Measurements from ENCODE around the gene SYMPK.
A peak's percentile ranks its signal among the peaks of the same experiment; 100 is the strongest.
"Not testable (repeated sequence)": the region's sequence is repeated elsewhere in the genome, so short reads cannot be mapped to it uniquely, and the experiment has no call there.

Gene SYMPK

DNA sequence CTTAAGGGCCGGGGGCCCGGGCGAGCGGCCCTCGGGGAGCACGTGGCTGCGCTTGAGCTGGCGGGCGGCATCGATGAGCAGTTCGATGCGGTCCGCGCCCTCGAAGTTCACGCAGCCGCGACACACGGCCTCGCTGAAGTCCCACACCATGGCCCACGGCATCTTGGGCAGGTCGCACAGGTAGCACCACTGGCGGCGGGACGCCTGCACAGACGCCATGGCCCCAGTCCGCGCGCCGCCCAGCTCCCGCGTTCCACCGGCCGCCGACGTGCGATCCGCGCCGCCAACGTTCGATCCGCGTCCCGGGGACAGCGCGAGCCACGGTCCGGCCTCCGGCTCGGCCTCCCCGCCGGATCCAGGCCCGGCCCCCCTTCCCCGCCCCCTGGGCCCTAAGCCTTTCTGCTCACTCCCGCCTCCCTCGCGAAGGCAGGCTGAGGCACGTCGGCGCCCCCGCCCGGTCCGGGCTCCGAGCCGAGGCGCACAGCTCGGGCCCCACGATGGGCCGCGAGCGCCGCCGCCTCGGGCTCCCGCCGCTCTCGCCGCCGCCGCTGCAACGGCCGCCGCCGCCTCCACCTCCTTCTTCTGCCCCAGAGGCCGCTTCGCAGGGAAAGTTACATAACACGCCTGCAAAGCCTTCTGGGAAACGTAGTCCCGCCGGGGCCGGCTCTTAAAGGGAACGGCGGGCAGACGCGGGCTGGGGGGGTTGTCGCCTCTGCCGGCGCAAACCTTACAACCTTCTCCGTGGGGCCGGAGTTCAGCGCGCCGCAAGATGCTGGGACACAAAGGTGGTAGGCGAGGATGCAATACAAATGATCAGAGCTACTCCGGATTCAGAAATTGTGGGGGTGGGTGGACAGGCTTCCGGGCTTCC is 22.8 kb upstream of the SYMPK start, which contains the start of gene IRF2BP1:
Gene IRF2BP1 (minus strand): TSS at position 586 of the 871 bp plus-strand sequence. CDS start 367 bp downstream, at position 219.
- DNase-seq: peak; percentile 90 to 92

GRCh38 chr19:45884682-45885555 is 22.0 kb upstream of the SYMPK start:
- peak in 1 of 2 experiments; percentile 62 for DNase-seq

- peak in 1 of 2 experiments; percentile 32 for DNase-seq
Measured at GRCh38 chr19:45883881-45884681, 21.1 kb upstream of the SYMPK start.

DNA sequence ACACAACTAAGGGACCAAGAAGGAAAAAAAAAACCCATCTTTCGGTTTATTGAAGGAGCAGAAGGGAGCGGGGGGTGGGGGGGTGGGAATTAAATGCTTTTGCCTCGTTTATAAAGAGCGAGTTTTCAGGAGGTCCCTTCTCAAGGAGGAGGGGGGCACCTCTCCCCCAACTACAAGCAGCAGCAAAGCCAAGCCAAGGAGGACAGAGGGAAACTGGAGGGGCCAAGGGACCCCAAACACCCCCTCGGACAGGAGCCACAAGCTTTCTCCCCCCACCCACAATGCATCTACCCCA is 20.6 kb upstream of the SYMPK start:
- no peak for DNase-seq

DNA sequence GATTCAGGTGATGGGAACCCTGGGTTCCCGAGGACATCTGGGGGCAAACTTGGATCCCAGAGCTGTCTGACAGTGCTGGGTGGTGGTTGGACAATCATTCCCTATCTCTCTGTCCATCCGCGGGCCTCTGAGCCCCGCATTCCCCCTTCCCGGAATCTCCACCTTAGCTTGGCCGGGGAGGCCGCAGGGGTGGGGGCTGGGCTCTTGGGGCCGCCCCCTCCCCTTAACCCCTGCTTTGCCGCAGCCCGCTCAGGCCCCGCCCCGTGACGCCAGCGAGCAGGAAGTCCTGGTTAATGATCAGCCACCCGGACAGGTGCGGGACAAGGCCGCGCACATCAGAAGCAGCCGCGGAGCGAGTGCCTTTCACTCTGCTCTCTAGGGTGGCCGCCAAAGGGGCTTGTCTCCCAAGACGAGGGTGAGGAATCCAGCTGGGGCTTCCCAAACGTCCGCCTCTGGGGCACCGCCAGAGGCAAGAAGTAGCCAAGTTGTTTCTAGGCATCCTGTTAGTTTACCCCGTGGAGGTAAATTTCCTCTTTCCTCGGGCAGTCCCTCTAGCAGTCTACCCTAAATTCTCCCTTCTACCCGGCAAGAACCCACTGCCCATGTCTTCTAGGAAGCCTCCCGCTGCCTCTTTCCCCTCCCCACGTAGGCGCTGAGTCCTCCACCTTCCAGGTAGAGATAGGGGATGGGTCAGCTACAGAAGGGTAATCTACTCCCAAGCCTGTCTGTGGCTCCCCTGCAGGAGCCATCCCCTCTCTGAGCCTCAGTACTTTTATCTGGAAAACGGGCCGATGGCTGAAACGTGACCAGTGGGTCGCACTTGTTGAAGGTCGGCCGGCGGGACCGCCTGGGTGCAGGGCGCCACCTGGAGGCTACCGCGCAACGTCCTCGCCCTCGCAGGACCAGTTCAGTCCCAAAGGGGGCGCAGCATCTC is 20.0 kb upstream of the SYMPK start:
- DNase-seq: peak; percentile 95

DNA sequence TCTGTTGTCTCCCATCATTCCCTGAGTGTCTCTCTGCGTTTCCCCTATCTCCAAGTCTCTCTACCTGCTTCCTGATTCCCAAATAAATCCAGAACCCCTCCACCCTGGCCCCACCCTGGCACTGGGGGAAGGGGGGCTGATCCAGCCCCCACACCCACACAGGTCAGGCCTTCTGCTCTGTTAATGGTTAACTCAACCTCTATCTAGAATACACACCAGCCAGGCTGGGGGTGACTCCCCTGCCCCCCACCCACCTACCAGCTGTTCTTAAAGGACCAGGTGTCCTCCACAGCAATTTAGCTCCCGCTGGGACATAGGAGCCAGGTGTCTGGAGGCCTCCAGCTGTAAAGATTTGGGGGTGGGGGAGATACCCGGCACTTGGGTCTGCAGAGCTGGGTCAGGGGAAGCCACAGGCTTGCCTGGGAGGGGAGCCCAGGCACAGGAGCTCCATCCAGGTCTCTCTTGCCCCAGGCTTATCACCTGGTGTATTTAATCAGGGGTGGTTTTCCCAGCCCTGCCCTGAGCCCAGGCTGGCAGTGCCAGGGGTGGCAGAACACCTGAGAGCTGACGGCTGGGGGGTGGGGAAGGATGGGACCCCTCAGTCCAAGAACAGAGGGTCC is 19.1 kb upstream of the SYMPK start:
- DNase-seq: no peak

DNA sequence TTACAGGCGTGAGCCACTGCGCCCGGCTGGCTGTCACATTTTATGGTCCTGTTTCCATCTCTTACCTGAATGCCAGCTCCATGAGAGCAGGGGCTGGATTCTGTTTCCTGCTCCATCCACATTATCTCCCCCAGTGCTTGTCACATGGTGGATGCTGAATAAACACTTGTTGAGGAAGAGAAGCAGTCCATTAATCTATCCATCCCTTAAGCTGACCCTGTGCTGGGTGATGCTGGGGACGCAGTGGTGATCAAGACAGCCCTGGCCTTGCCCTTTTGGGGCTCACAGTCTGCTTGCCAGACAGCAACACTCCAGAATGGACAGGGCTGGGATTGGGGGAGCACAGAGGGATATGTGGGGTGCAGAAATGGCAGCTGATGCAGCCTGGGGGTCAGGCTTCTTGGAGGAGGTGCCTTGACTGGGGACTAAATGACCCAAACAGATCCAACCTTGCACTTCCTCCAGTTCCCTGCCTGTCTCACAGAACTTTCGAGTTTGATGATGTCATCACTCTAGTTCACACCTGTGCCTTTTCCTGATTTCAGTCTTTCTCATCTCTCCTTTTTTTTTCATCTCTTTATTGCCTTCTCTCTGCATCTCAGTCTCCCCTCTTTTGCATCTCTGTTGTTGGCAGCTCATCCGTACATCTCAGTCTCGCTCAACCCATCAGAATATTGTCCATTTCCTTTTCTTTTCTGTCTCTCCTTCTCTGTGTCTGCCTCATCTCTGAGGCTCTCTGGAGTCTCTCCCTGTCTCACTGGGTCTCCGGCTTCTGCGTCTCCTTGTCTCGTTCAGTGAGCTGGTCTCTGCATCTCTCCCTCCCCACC is 18.3 kb upstream of the SYMPK start:
- DNase-seq: no peak

- no peak for DNase-seq
Measured at GRCh38 chr19:45879971-45880370, 17.0 kb upstream of the SYMPK start.

GRCh38 chr19:45879055-45879454 is 16.1 kb upstream of the SYMPK start:
- no peak for DNase-seq

DNA sequence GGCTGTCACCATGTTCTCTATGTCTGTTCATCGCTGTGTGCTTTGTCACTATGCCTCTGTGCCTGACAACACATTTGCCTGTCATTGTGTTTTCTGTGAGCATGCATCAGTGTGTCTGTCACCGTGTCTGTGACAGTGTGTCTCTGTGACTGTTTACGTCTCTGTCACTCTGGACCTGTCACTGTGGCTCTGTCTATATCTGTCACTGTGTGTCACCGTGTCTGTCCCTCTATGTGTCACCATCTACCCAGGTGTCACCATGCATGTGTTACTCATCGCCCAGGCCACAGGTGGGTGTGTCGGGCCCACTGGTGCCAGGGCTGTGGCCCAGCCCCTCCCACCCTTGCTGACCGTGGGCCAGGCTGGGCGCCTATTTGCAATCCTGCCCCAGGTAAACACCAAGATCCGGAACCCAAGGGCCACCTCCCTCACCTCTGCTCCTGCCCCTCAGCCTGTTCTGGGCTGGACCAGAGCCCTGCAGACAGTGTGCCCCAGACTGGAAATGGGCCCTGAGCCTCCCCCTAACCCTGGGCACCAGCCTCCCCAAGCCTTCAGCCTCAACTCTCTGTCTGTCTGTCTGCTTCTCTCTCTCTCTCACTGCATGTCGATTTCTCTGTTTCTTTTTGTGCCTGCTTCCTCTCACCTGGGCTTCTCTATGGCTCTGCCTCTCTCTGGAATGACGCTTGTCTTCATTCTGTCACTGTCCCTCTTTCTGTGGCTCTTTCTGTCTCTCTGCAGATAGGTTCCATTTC is 15.3 kb upstream of the SYMPK start:
- peak; percentile 33 to 56 for DNase-seq

GRCh38 chr19:45876411-45877197 is 13.7 kb upstream of the SYMPK start:
- DNase-seq: peak; percentile 64 to 68

DNA sequence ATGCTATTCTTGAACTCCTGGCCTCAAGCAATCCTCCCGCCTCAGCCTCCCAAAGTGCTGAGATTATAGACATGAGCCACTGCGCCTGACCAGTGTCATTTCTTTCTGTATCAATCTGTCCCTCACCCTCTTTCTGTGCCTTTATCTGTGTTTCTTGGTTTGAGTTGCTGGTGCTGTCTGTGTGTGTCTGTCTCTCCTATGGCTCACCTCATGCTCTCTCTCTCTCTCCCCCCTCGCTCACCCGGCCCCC is 13.1 kb upstream of the SYMPK start:
- peak in 1 of 2 experiments; percentile 24 for DNase-seq

GRCh38 chr19:45874620-45874966 is 11.6 kb upstream of the SYMPK start:
- no peak for DNase-seq

DNA sequence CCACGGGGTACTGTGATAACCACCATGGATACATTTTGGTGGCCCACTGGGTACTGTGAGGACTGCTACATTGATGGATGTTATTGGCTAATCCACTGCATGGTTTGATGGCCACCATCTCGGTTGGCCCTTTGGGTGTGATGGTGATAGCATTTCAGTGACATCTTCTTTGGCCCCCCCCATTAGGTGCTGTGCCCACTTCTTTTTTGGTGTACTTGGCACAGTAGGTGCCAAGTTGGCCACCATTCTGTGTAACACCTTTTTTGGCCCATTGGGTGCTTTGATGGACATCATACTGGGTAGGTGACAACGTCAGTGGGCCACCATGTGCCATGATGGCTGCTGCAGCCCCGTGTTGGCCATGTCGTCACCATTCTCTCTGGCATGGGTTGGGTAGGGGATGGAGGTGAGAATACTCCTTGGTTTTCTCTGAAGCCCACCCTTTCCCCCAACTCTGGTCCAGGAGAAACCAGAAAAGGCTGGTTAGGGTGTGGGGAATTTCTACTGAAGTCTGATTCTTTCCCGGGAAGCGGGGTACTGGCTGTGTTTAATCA is 10.3 kb upstream of the SYMPK start:
- no peak for DNase-seq

DNA sequence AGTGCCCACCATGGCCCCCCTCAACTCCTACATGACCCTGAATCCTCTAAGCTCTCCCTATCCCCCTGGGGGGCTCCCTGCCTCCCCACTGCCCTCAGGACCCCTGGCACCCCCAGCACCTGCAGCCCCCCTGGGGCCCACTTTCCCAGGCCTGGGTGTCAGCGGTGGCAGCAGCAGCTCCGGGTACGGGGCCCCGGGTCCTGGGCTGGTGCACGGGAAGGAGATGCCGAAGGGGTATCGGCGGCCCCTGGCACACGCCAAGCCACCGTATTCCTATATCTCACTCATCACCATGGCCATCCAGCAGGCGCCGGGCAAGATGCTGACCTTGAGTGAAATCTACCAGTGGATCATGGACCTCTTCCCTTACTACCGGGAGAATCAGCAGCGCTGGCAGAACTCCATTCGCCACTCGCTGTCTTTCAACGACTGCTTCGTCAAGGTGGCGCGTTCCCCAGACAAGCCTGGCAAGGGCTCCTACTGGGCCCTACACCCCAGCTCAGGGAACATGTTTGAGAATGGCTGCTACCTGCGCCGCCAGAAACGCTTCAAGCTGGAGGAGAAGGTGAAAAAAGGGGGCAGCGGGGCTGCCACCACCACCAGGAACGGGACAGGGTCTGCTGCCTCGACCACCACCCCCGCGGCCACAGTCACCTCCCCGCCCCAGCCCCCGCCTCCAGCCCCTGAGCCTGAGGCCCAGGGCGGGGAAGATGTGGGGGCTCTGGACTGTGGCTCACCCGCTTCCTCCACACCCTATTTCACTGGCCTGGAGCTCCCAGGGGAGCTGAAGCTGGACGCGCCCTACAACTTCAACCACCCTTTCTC is 9.4 kb upstream of the SYMPK start:
- DNase-seq: no peak

GRCh38 chr19:45870798-45871197 is 7.9 kb upstream of the SYMPK start:
- no peak for DNase-seq

- not testable (repeated sequence) for DNase-seq
Measured at GRCh38 chr19:45867241-45867640, 4.3 kb upstream of the SYMPK start.
